Right atrium auricular region (tissue), 2 donors: Measurements from ENCODE around the gene SLC39A11. TPM values are rescaled to one million over a fixed set of nuclear protein-coding genes. Genes with fewer than 3 reads are reported as not detected.
"Not testable (repeated sequence)": the region's sequence is repeated elsewhere in the genome, so short reads cannot be mapped to it uniquely, and the experiment has no call there.

Experiments used
- DNase-seq: peaks from one replicate; pipeline ENCODE4 v3.0.0-alpha.2; 2019; ENCODE audit warnings: low spot score
- H3K27ac ChIP-seq, 2 donors: fragments of 200-600 bp; sonication (generic); 1 replicate in 1 of 2; 2 replicates in 1 of 2; pipeline ENCODE4 v1.5.1; 2016 to 2019
- H3K27me3 ChIP-seq, 2 donors: fragments of 200-600 bp; sonication (generic); one replicate each; pipeline versions ENCODE4 v1.5.1 to v1.6.0; 2017 to 2019
- H3K36me3 ChIP-seq: fragments of 200-600 bp; sonication (generic); one replicate; pipeline ENCODE4 v1.5.1; 2016
- H3K4me1 ChIP-seq, 2 donors: fragments of 200-600 bp; sonication (generic); one replicate each; pipeline versions ENCODE4 v1.5.1 to v1.6.0; 2017 to 2019
- H3K4me3 ChIP-seq, 2 donors: fragments of 200-600 bp; sonication (generic); 1 replicate in 1 of 2; 2 replicates in 1 of 2; pipeline ENCODE4 v1.5.1; 2017 to 2019; ENCODE audit warnings: mild to moderate bottlenecking in 1 of 2, moderate library complexity in 1 of 2
- H3K9me3 ChIP-seq, 2 donors: fragments of 200-600 bp; sonication (generic); one replicate each; pipeline ENCODE4 v1.5.1; 2019
- total RNA-seq, 2 donors: library from RNA; depleted of rRNA; stranded (reverse); fragments of >200 nt; gene quantifications; one replicate each; pipeline ENCODE4 v1.1.0, GENCODE V29; 2016
- TF ChIP-seq, protein P1 (sequence below), 2 donors: fragments of 200-600 bp; sonication (generic); IDR thresholded peaks; one replicate each; pipeline ENCODE4 v1.5.1; 2019; ENCODE audit warnings: antibody characterized with exemption in 2 of 2

Gene SLC39A11
- total RNA-seq, 2 donors from 2014 or later = 7.4 to 15.5 TPM

DNA sequence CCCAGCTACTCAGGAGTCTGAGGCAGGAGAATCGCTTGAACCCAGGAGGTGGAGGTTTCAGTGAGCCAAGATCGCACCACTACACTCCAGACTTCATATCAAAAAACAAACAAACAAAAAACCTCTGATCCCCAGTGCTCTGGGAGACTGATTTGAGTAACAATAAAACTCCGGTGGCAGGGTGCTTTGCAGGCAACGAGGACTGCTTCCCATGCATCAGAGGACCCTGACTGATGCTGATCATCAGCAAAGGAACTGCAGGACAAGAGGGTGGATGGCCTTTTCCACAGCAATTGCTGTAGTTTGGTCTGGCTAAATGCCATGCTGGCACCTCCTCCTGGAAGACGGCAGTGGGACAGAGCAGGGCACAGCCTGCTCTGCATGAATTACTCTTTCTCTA is 6.4 kb upstream of the SLC39A11 start:
- TF ChIP-seq, protein P1, sequence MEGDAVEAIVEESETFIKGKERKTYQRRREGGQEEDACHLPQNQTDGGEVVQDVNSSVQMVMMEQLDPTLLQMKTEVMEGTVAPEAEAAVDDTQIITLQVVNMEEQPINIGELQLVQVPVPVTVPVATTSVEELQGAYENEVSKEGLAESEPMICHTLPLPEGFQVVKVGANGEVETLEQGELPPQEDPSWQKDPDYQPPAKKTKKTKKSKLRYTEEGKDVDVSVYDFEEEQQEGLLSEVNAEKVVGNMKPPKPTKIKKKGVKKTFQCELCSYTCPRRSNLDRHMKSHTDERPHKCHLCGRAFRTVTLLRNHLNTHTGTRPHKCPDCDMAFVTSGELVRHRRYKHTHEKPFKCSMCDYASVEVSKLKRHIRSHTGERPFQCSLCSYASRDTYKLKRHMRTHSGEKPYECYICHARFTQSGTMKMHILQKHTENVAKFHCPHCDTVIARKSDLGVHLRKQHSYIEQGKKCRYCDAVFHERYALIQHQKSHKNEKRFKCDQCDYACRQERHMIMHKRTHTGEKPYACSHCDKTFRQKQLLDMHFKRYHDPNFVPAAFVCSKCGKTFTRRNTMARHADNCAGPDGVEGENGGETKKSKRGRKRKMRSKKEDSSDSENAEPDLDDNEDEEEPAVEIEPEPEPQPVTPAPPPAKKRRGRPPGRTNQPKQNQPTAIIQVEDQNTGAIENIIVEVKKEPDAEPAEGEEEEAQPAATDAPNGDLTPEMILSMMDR (IDR thresholded peaks at IDR 0.05) = no peak
- H3K27ac ChIP-seq = no peak overlapping the region
- H3K4me3 ChIP-seq = no peak overlapping the region
- H3K36me3 ChIP-seq = no peaks in the 10 kb centered on the region
- no peaks in the 10 kb centered on the region for H3K27me3 ChIP-seq
- H3K4me1 ChIP-seq = no peaks in the 10 kb centered on the region
- DNase-seq = no peak
- H3K9me3 ChIP-seq = no peaks in the 10 kb centered on the region

DNA sequence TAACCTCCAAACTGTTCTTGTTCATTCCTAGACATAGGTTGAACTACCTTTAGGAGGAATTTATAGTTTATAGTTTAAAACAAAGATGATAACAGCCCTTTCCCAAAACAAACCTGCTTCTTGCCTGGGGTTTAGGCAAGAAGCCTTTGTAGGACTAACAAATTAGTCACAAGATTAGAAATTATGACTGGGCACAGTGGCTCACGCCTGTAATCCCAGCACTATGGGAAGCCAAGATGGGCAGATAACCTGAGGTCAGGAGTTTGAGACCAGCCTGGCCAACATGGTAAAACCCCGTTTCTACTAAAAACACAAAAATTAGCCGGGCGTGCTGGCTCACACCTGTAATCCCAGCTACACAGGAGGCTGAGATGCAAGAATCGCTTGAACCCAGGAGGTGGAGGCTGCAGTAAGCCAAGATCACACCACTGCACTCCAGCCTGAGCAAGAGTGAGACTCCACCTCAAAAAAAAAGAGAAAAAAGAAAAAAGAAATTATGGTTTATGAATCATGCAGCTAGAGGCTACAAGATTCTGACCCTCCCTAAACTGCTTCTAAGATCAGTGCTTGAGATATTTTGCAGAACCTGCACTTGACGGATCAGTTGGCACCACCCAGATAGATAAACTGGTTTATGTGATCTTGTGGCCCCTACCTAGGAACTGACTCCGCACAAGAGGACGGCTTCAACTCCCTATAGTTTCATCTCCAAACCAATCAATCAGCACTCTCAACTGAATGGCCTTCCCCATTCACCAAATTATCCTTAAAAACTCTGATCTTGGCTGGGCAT is 5.7 kb upstream of the SLC39A11 start:
- not testable (repeated sequence) for H3K27me3 ChIP-seq, H3K9me3 ChIP-seq, H3K4me3 ChIP-seq, DNase-seq, H3K4me1 ChIP-seq, H3K36me3 ChIP-seq, H3K27ac ChIP-seq

DNA sequence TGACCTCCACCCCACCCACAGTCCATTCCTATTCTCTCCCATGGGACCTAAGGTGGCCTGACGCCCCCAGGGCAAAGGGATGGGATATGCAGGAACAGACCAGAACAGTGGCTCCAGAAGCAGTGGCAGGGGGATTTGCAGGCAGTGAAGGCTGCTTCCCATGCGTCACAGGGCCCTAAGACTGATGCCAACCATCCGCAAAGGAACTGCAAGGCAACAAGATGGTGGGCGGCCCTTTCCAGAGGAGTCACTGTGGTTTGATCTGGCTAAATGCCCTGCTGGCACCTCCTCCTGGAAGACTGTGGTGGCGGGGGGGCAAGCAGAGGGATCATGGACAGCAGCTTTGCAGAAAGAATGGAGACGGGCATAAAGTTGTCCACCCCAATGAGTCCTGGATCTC is 4.4 kb upstream of the SLC39A11 start:
- Histone ChIP-seq H3K27ac (no peak overlapping the region), H3K36me3 (no peaks in the 10 kb centered on the region), H3K4me3 (no peak overlapping the region), H3K4me1 (peaks cover 0 to 9% of the 10 kb centered on the region in 2 donors), H3K27me3 (no peaks in the 10 kb centered on the region), H3K9me3 (no peaks in the 10 kb centered on the region)
- no peak for DNase-seq
- TF ChIP-seq, protein P1 (IDR thresholded peaks at IDR 0.05) = no peak

DNA sequence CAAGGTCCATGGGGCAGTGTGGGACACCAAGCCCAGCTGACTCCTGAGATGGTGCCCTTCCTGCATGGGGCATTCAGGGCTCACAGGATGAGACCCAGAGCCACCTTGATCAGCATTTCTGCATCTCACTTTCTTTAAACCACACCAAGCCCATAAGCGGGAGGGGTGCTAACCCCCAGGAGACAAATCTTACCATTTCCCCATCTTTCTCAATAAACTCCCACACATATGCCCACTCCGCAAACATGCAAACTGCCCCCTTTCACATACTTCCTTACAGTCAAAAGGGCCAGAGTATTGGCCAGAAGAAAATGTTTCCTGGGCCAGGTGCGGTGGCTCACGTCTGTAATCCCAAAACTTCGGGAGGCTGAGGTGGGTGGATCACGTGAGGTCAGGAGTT is 3.7 kb upstream of the SLC39A11 start:
- H3K4me3 ChIP-seq = no peak overlapping the region
- H3K27ac ChIP-seq = no peak overlapping the region

DNA sequence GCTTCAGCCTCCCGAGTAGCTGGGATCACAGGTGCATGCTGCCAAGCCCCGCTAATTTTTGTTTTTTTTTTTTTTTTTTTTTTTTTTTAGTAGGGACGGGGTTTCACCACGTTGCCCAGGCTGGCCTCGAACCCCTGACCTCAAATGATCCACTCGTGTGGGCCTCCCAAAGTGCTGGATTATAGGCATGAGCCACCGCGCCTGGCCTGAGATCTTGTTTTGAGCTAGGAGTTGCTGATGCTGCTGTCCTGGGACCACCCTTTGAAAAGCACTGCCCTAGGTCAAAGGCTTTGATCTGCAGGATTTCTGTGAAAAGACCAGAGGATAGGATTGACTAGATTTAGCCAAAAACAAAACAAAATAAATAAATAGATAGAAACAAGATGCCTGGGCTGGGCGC is 798 bp upstream of the SLC39A11 start:
- TF ChIP-seq, protein P1 (IDR thresholded peaks at IDR 0.05) = no peak
- Histone ChIP-seq H3K36me3 (no peaks in the 10 kb centered on the region), H3K4me3 (peak overlapping the region in 1 of 2 donors; percentile 75), H3K27me3 (no peaks in the 10 kb centered on the region), H3K27ac (no peak overlapping the region), H3K4me1 (peaks cover 0 to 22% of the 10 kb centered on the region in 2 donors), H3K9me3 (no peaks in the 10 kb centered on the region)
- DNase-seq = no peak

More for the DNA sequence above, 3.7 kb upstream of the SLC39A11 start:
- TF ChIP-seq, protein P1 (IDR thresholded peaks at IDR 0.05) = no peak
- H3K4me1 ChIP-seq = peaks cover 0 to 15% of the 10 kb centered on the region in 2 donors
- no peaks in the 10 kb centered on the region for H3K27me3 ChIP-seq
- no peaks in the 10 kb centered on the region for H3K36me3 ChIP-seq
- no peaks in the 10 kb centered on the region for H3K9me3 ChIP-seq
- DNase-seq = no peak

DNA sequence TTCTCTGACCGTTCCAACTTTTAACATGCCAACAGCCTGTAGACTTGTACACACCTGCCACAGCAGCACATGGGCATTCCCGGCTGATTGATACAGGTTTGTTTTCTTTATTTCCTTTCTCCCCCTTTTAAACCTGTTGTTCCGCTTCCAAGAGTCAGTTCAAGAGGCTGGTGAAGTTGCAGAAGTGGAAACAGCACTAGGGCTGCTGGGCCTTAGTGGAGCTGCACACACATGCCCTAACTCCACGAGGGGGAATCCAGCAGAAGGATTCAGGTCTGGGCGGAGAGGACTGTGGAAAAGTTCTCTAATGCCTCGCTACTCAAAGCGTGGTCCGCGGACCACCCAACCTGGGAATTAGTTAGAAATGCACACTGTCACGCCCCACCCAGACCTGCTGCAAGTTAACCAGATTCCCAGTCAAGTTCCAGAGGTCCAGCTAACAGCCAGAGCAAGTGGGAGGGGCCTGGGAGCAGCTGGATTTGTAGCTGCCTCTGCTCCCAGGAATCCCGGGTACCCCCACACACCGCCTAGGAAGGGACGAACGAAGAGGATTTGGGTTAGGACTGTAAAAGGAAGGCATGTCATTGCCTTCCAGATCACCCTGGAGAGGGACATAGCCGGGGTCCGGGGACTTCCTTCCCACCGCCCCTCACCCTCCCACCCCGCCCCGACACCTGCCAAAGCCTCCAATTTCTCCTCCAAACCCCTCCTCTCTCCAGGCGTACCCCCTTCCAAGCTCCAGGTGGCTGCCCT is 542 bp downstream of the SLC39A11 start:
- DNase-seq = no peak
- TF ChIP-seq, protein P1 (IDR thresholded peaks at IDR 0.05) = no peak
- Histone ChIP-seq H3K4me1 (peaks cover 0 to 22% of the 10 kb centered on the region in 2 donors), H3K27ac (peak overlapping the region; percentile 59 to 67), H3K27me3 (no peaks in the 10 kb centered on the region), H3K4me3 (peak overlapping the region; percentile 70 to 75), H3K9me3 (no peaks in the 10 kb centered on the region), H3K36me3 (no peaks in the 10 kb centered on the region)
